AG10803 (cell line): Measurements from ENCODE around the gene UCHL5.
A peak's percentile ranks its signal among the peaks of the same experiment; 100 is the strongest.

Experiments used
- DNase-seq: peaks from one replicate; pipeline ENCODE4 v3.0.0; 2010; ENCODE audit warnings: low read depth
- H3K4me3 ChIP-seq: 2 replicates; pipeline ENCODE4 v1.5.1; 2011; ENCODE audit warnings: mild to moderate bottlenecking, low read length, control low read depth
- CTCF ChIP-seq: conservative IDR thresholded peaks from 2 replicates; pipeline ENCODE4 v1.5.1; 2011; ENCODE audit warnings: mild to moderate bottlenecking, low read length, control low read depth, inconsistent platforms

Gene UCHL5

GRCh38 chr1:193031431-193031830 is 27.7 kb downstream of the UCHL5 start:
- peak; percentile 46 for TF ChIP-seq CTCF

GRCh38 chr1:193030280-193030679 is 28.9 kb downstream of the UCHL5 start:
- no peak overlapping the region for H3K4me3 ChIP-seq
- TF ChIP-seq CTCF = no peak
- DNase-seq = no peak

More at GRCh38 chr1:193031431-193031830, 27.7 kb downstream of the UCHL5 start:
- DNase-seq = peak; percentile 21
- no peak overlapping the region for H3K4me3 ChIP-seq

GRCh38 chr1:193025218-193025617 is 33.9 kb downstream of the UCHL5 start:
- TF ChIP-seq CTCF = no peak
- no peak for DNase-seq
- no peak overlapping the region for H3K4me3 ChIP-seq

- peak; percentile 65 for DNase-seq
- TF ChIP-seq CTCF = peak; percentile 59
- H3K4me3 ChIP-seq = no peak overlapping the region
These were observed 39.6 kb downstream of the UCHL5 start for GRCh38 chr1:193019442-193020026.

- no peak overlapping the region for H3K4me3 ChIP-seq
- DNase-seq = no peak
- no peak for TF ChIP-seq CTCF
These were observed 42.4 kb downstream of the UCHL5 start for GRCh38 chr1:193016788-193017187.

GRCh38 chr1:193014400-193014799 is 44.8 kb downstream of the UCHL5 start:
- H3K4me3 ChIP-seq = no peak overlapping the region
- DNase-seq = peak; percentile 18
- no peak for TF ChIP-seq CTCF

- no peak for TF ChIP-seq CTCF
- H3K4me3 ChIP-seq = no peak overlapping the region
- no peak for DNase-seq
These were observed 45.5 kb downstream of the UCHL5 start for GRCh38 chr1:193013707-193014106.
